IPS-15b (cell line): Measurements from ENCODE around the gene MRTFA.
"Not testable (repeated sequence)": the region's sequence is repeated elsewhere in the genome, so short reads cannot be mapped to it uniquely, and the experiment has no call there.

Source experiments
- H3K27me3 ChIP-seq: one replicate; pipeline ENCODE4 v1.6.1; 2013; ENCODE audit warnings: low read length; ENCODE audit not compliant: control insufficient read depth, insufficient read depth
- H3K36me3 ChIP-seq: one replicate; pipeline ENCODE4 v1.6.1; 2013; ENCODE audit warnings: low read length; ENCODE audit not compliant: control insufficient read depth, insufficient read depth
- H3K4me1 ChIP-seq: one replicate; pipeline ENCODE4 v1.6.1; 2013; ENCODE audit warnings: mild to moderate bottlenecking, low read length; ENCODE audit not compliant: control insufficient read depth, insufficient read depth
- H3K4me3 ChIP-seq: one replicate; pipeline ENCODE4 v1.5.1; 2013; ENCODE audit warnings: low read depth, low read length
- H3K9ac ChIP-seq: one replicate; pipeline ENCODE4 v1.6.1; 2013; ENCODE audit warnings: low read depth, mild to moderate bottlenecking, low read length
- H3K9me3 ChIP-seq: one replicate; pipeline ENCODE4 v1.6.1; 2013; ENCODE audit warnings: mild to moderate bottlenecking, low read length; ENCODE audit not compliant: control insufficient read depth, insufficient read depth

Gene MRTFA

DNA sequence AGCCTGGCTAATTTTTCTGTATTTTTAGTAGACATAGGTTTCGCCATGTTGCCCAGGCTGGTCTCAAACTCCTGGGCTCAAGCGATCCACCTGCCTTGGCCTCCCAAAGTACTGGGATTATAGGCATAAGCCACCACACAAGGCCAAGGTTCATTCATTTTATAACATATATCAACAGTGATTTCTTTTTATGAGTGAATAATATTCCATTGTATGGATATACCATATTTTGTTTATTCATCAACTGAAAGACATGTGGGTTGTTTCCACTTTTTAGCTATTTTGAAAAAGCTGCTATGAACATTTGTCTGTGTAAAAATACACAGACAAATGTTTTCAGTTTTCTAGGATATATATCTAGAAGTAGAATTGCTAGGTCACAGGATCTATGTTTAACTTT, 116.0 kb downstream of the MRTFA start:
- no peak overlapping the region for H3K9ac ChIP-seq
- H3K36me3 ChIP-seq: no peaks in the 10 kb centered on the region
- H3K9me3 ChIP-seq: no peaks in the 10 kb centered on the region
- H3K4me3 ChIP-seq: no peak overlapping the region
- peaks cover 10% of the 10 kb centered on the region for H3K4me1 ChIP-seq
- no peaks in the 10 kb centered on the region for H3K27me3 ChIP-seq

DNA sequence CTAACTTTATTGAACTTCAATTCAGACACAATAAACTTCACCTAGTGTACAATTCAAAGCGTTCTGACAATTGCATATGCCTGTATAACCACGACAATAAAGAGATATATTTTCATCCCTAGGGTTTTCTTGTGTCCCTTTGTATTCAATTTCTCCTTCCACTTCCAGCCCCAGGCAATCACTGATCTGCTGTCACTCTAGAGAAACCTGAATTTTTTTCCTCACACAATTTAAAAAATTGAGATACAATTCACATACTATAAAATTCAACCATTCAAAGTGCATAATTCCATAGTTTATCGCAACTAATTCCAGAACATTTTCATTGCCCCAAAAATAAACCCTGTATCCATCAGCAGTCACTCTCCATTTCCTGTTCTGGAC, 116.6 kb downstream of the MRTFA start:
- H3K36me3 ChIP-seq: no peaks in the 10 kb centered on the region
- H3K9ac ChIP-seq: no peak overlapping the region
- no peaks in the 10 kb centered on the region for H3K9me3 ChIP-seq
- H3K4me3 ChIP-seq: no peak overlapping the region
- no peaks in the 10 kb centered on the region for H3K27me3 ChIP-seq
- peaks cover 10% of the 10 kb centered on the region for H3K4me1 ChIP-seq

GRCh38 chr22:40519284-40519947, 117.1 kb downstream of the MRTFA start:
- H3K36me3 ChIP-seq: no peaks in the 10 kb centered on the region
- no peaks in the 10 kb centered on the region for H3K9me3 ChIP-seq
- peaks cover 10% of the 10 kb centered on the region for H3K4me1 ChIP-seq
- H3K9ac ChIP-seq: no peak overlapping the region
- H3K4me3 ChIP-seq: no peak overlapping the region
- H3K27me3 ChIP-seq: no peaks in the 10 kb centered on the region

GRCh38 chr22:40518840-40519239, 117.7 kb downstream of the MRTFA start:
- Histone ChIP-seq H3K4me3 (no peak overlapping the region), H3K9me3 (no peaks in the 10 kb centered on the region), H3K36me3 (no peaks in the 10 kb centered on the region), H3K4me1 (peaks cover 10% of the 10 kb centered on the region), H3K27me3 (no peaks in the 10 kb centered on the region), H3K9ac (no peak overlapping the region)

DNA sequence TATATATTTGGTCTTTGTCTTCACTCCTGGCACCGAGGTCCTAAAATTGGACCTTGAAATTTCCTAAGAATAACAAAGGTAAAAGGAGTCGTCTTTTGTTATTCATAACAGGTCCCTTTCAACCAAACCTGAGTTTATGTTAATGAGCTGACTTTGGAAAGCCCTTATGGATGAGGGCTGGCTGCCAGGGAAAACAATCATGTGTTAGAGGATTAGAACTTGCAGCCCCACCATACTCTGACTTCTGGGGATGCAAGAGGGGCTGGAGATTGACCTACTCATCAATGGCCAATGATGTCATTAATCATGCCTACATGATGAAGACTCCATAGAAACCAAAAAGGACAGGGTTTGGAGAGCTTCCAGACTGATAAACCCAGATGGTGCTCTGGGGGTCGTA, 118.9 kb downstream of the MRTFA start:
- Histone ChIP-seq H3K4me1 (peaks cover 10% of the 10 kb centered on the region), H3K9ac (no peak overlapping the region), H3K27me3 (no peaks in the 10 kb centered on the region), H3K9me3 (no peaks in the 10 kb centered on the region), H3K4me3 (no peak overlapping the region), H3K36me3 (no peaks in the 10 kb centered on the region)

- Histone ChIP-seq H3K4me1 (peaks cover 10% of the 10 kb centered on the region), H3K36me3 (no peaks in the 10 kb centered on the region), H3K27me3 (no peaks in the 10 kb centered on the region), H3K9ac (no peak overlapping the region), H3K9me3 (no peaks in the 10 kb centered on the region), H3K4me3 (no peak overlapping the region)
Observed at GRCh38 chr22:40516416-40516815, 120.1 kb downstream of the MRTFA start.

GRCh38 chr22:40512426-40513136, 123.9 kb downstream of the MRTFA start:
- Histone ChIP-seq H3K36me3 (no peaks in the 10 kb centered on the region), H3K9ac (no peak overlapping the region), H3K27me3 (no peaks in the 10 kb centered on the region), H3K4me1 (peaks cover 14% of the 10 kb centered on the region), H3K4me3 (no peak overlapping the region), H3K9me3 (no peaks in the 10 kb centered on the region)

DNA sequence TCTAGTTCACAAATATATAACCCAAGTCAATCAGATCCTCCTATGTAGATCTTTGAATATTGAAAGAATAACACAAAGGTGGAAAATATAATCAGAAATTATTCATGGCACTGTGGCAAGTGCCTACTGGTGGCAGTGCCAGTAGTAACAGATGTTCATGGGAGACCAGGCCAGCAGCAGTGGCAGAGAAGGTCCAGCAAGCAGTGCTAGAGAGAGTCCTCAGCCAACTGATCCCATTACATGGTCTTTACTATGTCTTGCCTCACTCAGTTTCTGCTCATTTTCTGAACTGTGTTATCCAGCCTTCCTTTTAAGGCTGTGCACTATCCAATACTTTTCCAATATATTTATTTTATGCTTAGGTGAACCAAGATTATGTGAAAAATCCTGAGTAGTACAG, 124.9 kb downstream of the MRTFA start:
- Histone ChIP-seq H3K9ac (no peak overlapping the region), H3K27me3 (no peaks in the 10 kb centered on the region), H3K4me3 (no peak overlapping the region), H3K36me3 (no peaks in the 10 kb centered on the region), H3K9me3 (no peaks in the 10 kb centered on the region), H3K4me1 (peaks cover 9% of the 10 kb centered on the region)

GRCh38 chr22:40510631-40511364, 125.7 kb downstream of the MRTFA start:
- Histone ChIP-seq H3K9ac (no peak overlapping the region), H3K4me1 (peaks cover 9% of the 10 kb centered on the region), H3K36me3 (no peaks in the 10 kb centered on the region), H3K4me3 (no peak overlapping the region), H3K27me3 (no peaks in the 10 kb centered on the region), H3K9me3 (no peaks in the 10 kb centered on the region)

DNA sequence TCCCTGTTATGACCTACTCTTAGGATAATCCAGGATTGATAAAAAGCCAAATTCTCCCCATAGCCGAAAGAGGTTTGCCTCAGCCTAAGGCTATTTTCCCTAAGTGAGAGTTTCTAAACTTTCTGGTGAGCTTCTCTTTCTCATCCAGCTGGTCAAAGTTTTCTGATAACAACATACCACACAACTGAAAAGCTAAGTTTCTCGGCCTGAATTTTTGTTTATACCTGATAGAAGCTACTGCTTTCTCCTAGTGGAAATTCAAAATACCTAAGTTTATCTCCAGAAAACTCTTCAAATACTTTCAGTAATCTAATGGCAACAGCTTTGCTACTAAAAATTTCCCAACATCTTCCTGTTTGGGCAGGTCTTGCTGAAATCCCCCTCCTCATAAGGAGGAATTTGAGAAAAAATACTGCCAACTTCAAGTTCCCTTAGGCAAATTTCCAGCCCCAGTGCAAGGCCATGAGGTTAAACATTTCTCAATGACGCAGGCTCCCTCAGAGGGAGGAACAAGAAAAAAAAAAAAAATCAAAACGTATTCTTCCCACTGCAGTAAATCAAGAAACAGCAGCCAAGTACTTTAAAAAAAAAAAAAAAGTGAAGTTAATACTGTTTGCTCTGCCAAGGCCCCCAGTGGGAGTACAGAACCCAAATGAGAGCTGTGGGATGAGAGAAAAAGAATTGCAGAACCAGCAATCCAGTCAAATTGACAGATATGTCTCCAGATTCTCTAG, 127.0 kb downstream of the MRTFA start:
- no peak overlapping the region for H3K9ac ChIP-seq
- H3K36me3 ChIP-seq: no peaks in the 10 kb centered on the region
- H3K4me1 ChIP-seq: peaks cover 9% of the 10 kb centered on the region
- H3K27me3 ChIP-seq: no peaks in the 10 kb centered on the region
- no peak overlapping the region for H3K4me3 ChIP-seq
- no peaks in the 10 kb centered on the region for H3K9me3 ChIP-seq

GRCh38 chr22:40508046-40508445, 128.5 kb downstream of the MRTFA start:
- not testable (repeated sequence) for H3K4me1 ChIP-seq, H3K36me3 ChIP-seq, H3K9me3 ChIP-seq, H3K4me3 ChIP-seq, H3K9ac ChIP-seq, H3K27me3 ChIP-seq
